H4 (cell line): Measurements from ENCODE around the gene PRSS53. TPM values are rescaled to one million over a fixed set of nuclear protein-coding genes. Genes with fewer than 3 reads are reported as not detected.
A peak's percentile ranks its signal among the peaks of the same experiment; 100 is the strongest.

Source experiments
- DNase-seq: peaks from one replicate; pipeline ENCODE4 v3.0.0-alpha.2; 2015; ENCODE audit warnings: low spot score
- total RNA-seq: library from RNA; depleted of rRNA; stranded (reverse); fragments of >200 nt; shearing (Covaris generic); gene quantifications from 2 replicates; pipeline ENCODE4 v1.2.3, GENCODE V29; 2014

PRSS53 gene
- total RNA-seq, 1 experiment from 2014 or later = 0.14 TPM

DNA sequence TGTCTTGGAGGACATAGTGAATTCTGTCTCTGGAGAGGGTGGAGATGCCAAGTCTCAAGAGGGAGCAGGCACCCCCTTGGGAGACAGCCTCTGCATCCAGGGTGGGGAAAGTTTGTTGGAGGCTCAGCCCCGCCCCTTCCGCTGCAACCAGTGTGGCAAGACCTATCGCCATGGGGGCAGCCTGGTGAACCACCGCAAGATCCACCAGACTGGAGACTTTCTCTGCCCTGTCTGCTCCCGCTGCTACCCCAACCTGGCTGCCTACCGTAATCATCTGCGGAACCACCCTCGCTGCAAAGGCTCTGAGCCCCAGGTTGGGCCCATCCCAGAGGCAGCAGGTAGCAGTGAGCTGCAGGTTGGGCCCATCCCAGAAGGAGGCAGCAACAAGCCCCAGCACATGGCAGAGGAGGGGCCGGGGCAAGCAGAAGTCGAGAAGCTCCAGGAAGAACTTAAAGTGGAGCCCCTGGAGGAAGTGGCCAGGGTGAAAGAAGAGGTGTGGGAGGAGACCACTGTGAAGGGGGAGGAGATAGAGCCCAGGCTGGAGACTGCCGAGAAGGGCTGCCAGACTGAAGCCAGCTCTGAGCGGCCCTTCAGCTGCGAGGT lies 9.3 kb downstream of the PRSS53 start:
- DNase-seq = no peak

DNA sequence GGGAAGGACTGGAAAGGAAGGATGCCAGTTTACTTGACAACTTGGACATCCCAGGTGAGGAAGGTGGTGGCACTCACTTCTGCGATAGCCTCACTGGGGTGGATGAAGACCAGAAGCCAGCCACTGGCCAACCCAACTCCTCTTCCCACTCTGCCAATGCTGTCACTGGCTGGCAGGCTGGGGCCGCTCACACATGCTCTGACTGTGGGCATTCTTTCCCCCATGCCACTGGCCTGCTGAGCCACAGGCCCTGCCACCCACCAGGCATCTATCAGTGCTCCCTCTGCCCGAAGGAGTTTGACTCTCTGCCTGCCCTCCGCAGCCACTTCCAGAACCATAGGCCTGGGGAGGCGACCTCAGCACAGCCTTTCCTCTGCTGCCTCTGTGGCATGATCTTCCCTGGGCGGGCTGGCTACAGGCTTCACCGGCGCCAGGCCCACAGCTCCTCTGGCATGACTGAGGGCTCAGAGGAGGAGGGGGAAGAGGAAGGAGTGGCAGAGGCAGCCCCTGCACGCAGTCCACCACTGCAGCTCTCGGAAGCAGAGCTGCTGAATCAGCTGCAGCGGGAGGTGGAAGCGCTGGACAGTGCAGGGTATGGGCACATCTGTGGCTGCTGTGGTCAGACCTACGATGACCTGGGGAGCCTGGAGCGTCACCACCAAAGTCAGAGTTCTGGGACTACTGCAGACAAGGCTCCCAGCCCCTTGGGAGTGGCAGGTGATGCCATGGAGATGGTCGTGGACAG lies 10.0 kb downstream of the PRSS53 start:
- DNase-seq = no peak

GRCh38 chr16:31077592-31078396 lies 10.9 kb downstream of the PRSS53 start:
- no peak for DNase-seq

GRCh38 chr16:31077024-31077423 lies 11.7 kb downstream of the PRSS53 start:
- DNase-seq = no peak

DNA sequence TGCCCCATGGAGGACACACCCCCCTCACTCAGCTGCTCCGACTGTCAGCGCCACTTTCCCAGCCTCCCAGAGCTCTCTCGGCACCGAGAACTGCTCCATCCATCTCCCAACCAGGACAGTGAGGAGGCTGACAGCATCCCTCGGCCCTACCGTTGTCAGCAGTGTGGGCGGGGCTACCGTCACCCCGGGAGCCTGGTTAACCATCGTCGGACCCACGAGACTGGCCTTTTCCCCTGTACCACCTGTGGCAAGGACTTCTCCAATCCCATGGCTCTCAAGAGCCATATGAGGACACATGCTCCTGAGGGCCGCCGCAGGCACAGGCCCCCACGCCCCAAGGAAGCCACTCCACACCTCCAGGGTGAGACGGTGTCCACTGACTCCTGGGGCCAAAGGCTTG lies 12.4 kb downstream of the PRSS53 start:
- no peak for DNase-seq

GRCh38 chr16:31074814-31075183 lies 13.9 kb downstream of the PRSS53 start:
- no peak for DNase-seq

GRCh38 chr16:31073970-31074813 lies 14.6 kb downstream of the PRSS53 start, which contains the start of the genes ZNF646 and ZNF668:
ZNF646 (plus strand) TSS chr16:31074422; CDS start chr16:31076325, 1,903 bp downstream.
ZNF668 (minus strand) TSS chr16:31074240; CDS start chr16:31064459, 9,781 bp downstream.
- DNase-seq = peak; percentile 99

GRCh38 chr16:31073142-31073969 lies 15.4 kb downstream of the PRSS53 start:
- DNase-seq = peak; percentile 86

DNA sequence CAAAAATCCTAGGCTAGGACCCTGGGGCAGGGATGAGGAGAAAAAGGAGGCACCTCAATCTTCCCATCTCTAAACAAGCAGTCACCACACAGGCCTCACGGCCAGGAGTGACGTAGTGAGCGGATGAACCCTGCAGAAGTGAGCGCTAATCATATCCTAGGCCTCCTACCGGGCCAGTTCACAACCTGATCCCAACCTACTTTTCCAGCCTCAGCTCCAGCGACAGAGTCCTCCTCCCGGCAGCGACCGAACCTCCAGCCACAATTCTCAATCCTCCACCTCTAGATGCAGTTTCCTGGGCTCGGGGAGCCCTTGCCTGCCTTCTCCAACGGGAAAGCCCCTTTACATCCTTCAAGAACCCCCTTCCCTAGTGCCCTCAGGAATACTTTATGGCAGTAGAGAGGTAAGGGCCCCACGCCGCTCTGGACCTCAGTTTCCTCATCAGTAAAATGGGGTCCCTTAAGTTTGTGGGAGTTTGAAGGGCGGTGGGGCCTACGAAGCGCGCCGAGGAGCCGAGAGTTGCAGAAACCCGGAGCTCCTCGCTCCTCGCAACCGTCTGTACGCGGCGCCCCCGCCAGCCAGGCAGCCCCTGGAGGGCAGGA lies 16.1 kb downstream of the PRSS53 start:
- DNase-seq = no peak

DNA sequence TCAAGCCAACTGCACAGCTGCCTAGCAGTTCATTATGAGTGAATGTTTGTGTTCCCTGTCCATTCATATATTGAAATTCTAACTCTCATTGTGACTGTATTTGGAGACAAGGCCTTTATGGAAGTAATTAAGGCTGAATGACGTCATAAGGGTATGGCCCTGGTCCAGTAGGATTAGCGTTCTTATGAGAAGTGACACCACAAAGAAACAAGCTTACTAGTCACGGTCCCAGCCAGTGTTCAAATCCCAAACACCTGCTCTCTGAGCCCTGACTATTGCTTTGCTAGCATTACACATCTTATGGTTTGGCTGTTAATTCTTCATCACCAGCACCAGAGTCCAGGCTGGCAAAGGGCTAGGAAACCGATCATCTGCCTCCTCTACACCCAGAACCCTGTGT lies 16.9 kb downstream of the PRSS53 start:
- DNase-seq = peak; percentile 65

DNA sequence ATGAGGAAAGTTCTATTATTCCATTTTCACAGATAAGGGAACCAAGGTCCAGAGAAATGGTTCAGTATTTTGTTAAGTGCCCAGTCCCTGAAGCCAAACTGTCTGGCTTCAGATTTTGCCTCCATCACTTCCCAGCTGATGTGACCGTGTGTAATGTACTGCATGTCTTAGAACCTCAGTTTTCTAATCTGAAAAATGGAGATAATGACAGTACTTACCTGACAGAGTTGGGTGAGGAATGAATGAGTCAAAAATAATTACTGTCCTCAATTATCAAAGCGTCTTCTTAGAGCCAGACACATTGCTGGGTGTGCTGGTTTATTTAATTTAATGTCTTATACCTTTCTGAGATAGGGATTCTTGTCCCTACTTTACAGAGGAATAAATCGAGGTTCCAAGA lies 21.4 kb downstream of the PRSS53 start:
- no peak for DNase-seq

DNA sequence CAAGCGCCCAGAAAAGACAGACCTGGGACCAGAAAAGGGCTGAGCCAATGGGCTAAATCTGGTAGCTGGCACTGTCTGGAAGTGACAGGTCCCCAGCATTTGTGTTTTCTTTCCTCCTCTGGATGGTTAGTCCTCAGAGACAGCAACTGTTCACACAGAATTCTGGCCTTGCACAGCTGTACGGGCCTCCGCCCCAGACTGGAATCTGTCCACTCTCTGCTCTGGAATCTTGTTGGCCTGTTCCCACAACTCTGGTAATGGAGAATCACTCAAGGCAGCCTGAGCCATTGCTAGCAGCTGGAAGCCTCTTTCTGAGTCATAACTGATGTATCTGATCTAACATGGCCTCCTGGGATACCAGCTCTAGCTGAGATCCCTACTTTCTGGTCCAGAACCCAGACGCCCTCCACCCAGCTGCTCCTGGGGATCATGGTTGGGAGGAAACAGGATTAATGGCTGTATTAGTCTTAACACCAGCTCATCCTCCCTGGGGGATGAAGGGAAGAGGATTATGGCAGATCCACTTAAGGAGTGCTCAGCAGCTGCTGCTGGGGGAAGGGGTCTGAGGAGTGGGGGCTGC lies 23.8 kb downstream of the PRSS53 start:
- DNase-seq = no peak

DNA sequence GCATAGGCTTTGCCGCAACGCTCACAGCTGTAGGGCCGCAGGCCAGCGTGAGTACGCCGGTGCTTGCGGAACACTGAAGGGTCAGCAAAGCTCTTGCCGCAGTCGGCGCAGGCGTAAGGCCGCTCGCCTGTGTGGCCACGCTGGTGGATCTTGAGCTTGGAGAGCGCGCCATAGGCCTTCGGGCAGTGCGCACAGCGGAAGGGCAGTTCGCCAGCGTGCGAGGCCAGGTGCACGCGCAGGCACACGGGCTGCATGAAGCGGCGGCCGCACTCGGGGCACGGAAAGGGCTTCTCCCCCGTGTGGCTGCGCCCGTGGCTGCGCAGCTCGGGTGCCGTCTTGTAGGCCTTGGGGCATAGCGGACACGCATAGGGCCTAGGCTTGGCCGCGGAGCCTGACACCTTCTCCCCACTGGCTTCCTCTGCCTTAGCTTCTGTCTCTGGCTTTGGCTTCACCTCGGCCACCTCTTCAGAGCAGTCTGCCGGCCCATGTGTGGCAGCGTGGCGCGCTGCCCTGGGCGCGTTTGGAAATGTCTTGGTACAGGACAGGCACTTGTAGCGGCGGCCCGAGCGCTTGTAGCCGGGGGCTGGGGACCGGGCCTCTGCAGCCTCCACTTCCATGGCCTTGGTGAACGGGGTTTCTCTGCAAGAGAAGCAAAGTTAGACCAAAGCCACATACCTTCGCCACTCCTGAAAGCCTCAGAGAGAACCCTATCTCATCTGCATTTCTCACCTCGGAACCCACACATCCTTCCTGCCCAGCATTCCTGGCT lies 24.7 kb downstream of the PRSS53 start:
- no peak for DNase-seq

DNA sequence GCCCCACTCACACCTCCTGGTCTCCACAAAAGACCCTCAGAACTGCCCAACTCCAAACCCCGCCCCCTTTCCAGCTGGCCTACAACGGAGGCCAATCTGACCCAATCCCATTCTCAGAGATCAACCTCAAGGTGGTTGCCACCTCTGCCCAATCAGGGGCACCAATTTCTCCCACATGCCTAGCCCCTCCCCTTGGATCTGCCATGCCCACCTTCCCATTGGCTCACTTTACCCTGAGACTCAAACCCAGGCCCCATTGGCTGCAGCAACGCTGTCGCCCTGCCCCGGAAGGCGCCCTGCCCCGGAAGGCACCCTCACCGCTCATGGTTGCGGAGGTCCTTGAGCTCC lies 25.3 kb downstream of the PRSS53 start:
- no peak for DNase-seq

DNA sequence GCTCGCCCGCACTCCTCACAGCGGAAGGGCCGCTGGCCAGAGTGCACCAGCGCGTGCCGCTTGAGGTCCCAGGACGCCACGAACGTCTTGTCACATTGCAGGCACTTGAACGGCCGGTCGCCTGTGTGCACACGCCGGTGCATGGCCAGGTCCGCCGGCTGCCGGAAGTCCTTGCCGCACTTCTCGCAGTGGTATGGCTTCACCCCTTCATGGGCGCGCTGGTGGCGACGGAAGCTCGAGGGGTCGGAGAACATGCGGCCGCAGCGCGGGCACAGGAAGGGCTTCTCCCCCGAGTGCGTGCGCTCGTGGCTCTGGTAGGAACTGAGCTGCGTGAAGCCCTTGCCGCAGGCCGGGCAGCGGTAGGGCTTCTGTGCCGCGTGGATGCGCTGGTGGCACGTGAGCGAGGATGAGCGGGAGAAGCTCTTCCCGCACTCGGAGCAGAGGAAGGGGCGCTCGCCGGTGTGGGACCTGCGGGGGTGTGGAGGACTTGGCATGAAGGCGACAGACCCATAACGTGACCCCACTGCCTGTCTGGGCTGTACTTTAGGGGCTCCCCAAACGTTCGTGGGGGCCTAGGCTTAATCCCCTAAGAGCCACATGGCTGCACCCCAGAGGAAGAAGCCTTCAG lies 26.8 kb downstream of the PRSS53 start:
- no peak for DNase-seq

GRCh38 chr16:31061126-31061812 lies 27.5 kb downstream of the PRSS53 start:
- DNase-seq = no peak

- no peak for DNase-seq
These were observed 33.1 kb downstream of the PRSS53 start for GRCh38 chr16:31055613-31056012.

- peak; percentile 74 for DNase-seq
These were observed 36.6 kb downstream of the PRSS53 start for GRCh38 chr16:31052114-31052513.
